B cell (primary cell): ENCODE measurements around the gene USP21. TPM values are rescaled to one million over a fixed set of nuclear protein-coding genes. Genes with fewer than 3 reads are reported as not detected.

ENCODE experiments used
- ATAC-seq: fragments of 200-7000 bp; cut with Tn5 transposase; one replicate; pipeline ENCODE4 v1.10.0; 2021; ENCODE audit warnings: low read depth, mild to moderate bottlenecking, moderate number of reproducible peaks, moderate library complexity
- CTCF ChIA-PET: fragments of 350-600 bp; sonication (Branson Sonifier 250); formaldehyde crosslinking; loops from one replicate; lab custom pipeline; 2021; ENCODE audit warnings: antibody characterized with exemption, inconsistent platforms; lab: Charles Lee
- POLR2A ChIA-PET: fragments of 350-600 bp; sonication (Branson Sonifier 250); formaldehyde crosslinking; loops from one replicate; lab custom pipeline; 2021; ENCODE audit warnings: antibody characterized with exemption; lab: Charles Lee
- DNase-seq: peaks from one replicate; pipeline ENCODE4 v3.0.0; 2013
- H2AFZ ChIP-seq: 2 replicates; pipeline ENCODE4 v1.6.1; 2012; ENCODE audit warnings: mild to moderate bottlenecking, low read depth, low read length; ENCODE audit not compliant: insufficient read depth, poor library complexity, severe bottlenecking
- H3K27ac ChIP-seq, 2 donors: 1 replicate in 1 of 2; 2 replicates in 1 of 2; pipeline ENCODE4 v1.5.1; 2012 to 2013; ENCODE audit warnings: low read length in 2 of 2, mild to moderate bottlenecking in 2 of 2, moderate library complexity in 1 of 2
- H3K27me3 ChIP-seq, 4 experiments: fragments of 200-600 bp in 1 of 4; sonication (generic) in 1 of 4; replicated peaks in 1 of 4; 1 replicate in 2 of 4; 2 replicates in 2 of 4; pipeline versions ENCODE4 v1.6.1 to v1.7.0; 2013 to 2016; ENCODE audit warnings: low read length in 3 of 4, mild to moderate bottlenecking in 2 of 4, mixed read lengths in 1 of 4, moderate library complexity in 1 of 4; ENCODE audit not compliant: insufficient read depth in 4 of 4, control insufficient read depth in 3 of 4; ENCODE audit errors: control extremely low read depth in 1 of 4
- H3K36me3 ChIP-seq, 2 experiments: replicated peaks in 1 of 2; 1 replicate in 1 of 2; 2 replicates in 1 of 2; pipeline versions ENCODE4 v1.6.1 to v1.7.1; 2013; ENCODE audit warnings: low read length in 1 of 2; ENCODE audit not compliant: insufficient read depth in 2 of 2, control insufficient read depth in 1 of 2; ENCODE audit errors: control extremely low read depth in 1 of 2, extremely low read depth in 1 of 2
- H3K4me1 ChIP-seq, 2 donors: fragments of 200-600 bp in 1 of 2; sonication (generic) in 1 of 2; 1 replicate in 1 of 2; 2 replicates in 1 of 2; pipeline versions ENCODE4 v1.5.1 to v1.6.1; 2013 to 2017; ENCODE audit warnings: low read length in 2 of 2; ENCODE audit not compliant: control insufficient read depth in 2 of 2, insufficient read depth in 2 of 2
- H3K4me2 ChIP-seq: replicated peaks from 2 replicates; pipeline ENCODE3; 2012; ENCODE audit warnings: mild to moderate bottlenecking, low read depth, low read length; ENCODE audit not compliant: poor library complexity, severe bottlenecking
- H3K4me3 ChIP-seq, 5 experiments: fragments of 200-600 bp in 1 of 5; sonication (generic) in 1 of 5; 1 replicate in 3 of 5; 2 replicates in 2 of 5; pipeline versions ENCODE4 v1.5.1 to v1.7.0; 2011 to 2016; ENCODE audit warnings: low read length in 4 of 5, mild to moderate bottlenecking in 4 of 5, low read depth in 2 of 5, control low read depth in 1 of 5, moderate library complexity in 1 of 5; ENCODE audit not compliant: insufficient read depth in 1 of 5; ENCODE audit errors: control extremely low read depth in 1 of 5, extremely low read depth in 1 of 5
- H3K79me2 ChIP-seq: fragments of 200-600 bp; sonication (generic); one replicate; pipeline ENCODE4 v1.6.0; 2016; ENCODE audit warnings: low read length; ENCODE audit not compliant: control insufficient read depth, insufficient read depth
- H3K9ac ChIP-seq: fragments of 200-600 bp; sonication (generic); 2 replicates; pipeline ENCODE4 v1.6.1; 2017; ENCODE audit warnings: mild to moderate bottlenecking, low read length, moderate library complexity
- H3K9me3 ChIP-seq, 3 donors: one replicate each; pipeline versions ENCODE4 v1.6.1 to v1.7.1; 2013; ENCODE audit warnings: low read length in 2 of 3; ENCODE audit not compliant: control insufficient read depth in 2 of 3, insufficient read depth in 1 of 3; ENCODE audit errors: control extremely low read depth in 1 of 3
- H4K20me1 ChIP-seq: 2 replicates; pipeline ENCODE4 v1.6.0; 2012; ENCODE audit warnings: mild to moderate bottlenecking, low read length; ENCODE audit not compliant: insufficient read depth, control insufficient read depth, poor library complexity, severe bottlenecking
- H3K27ac Mint-ChIP-seq: one replicate; pipeline ENCODE4 v1.8.0; 2021; ENCODE audit warnings: mixed read lengths
- H3K27me3 Mint-ChIP-seq: one replicate; pipeline ENCODE4 v1.8.0; 2021; ENCODE audit warnings: mixed read lengths
- H3K4me1 Mint-ChIP-seq: one replicate; pipeline ENCODE4 v1.8.0; 2021; ENCODE audit warnings: mixed read lengths
- H3K4me3 Mint-ChIP-seq: one replicate; pipeline ENCODE4 v1.8.0; 2021; ENCODE audit warnings: mixed read lengths
- H3K9me3 Mint-ChIP-seq: one replicate; pipeline ENCODE4 v1.8.0; 2022; ENCODE audit warnings: mixed read lengths; ENCODE audit not compliant: insufficient read depth
- EZH2 ChIP-seq: IDR thresholded peaks from 2 replicates; pipeline ENCODE4 v1.6.1; 2012; ENCODE audit warnings: borderline replicate concordance, low read depth, mild to moderate bottlenecking, moderate library complexity, low read length; ENCODE audit not compliant: insufficient read depth, poor library complexity, severe bottlenecking
- WGBS: methylation state at CpG from one replicate; pipeline ENCODE4 v1.1.5; 2013; ENCODE audit warnings: missing lambda C conversion rate; ENCODE audit not compliant: insufficient coverage; 5-methylcytosine and 5-hydroxymethylcytosine counted together
- intact Hi-C: fragments of 100-400 bp; cut with micrococcal nuclease; formaldehyde crosslinking; loops from one replicate; pipeline ENCODE4 v1.10.0; 2022
- polyA plus RNA-seq: library from polyadenylated mRNA; depleted of rRNA; stranded (reverse); fragments of >200 nt; gene quantifications from 2 replicates; pipeline ENCODE4 v1.2.3, GENCODE V29; 2012
- total RNA-seq, 2 donors: library from RNA; stranded (reverse); fragments of 120-200 nt in 1 of 2; gene quantifications; 1 replicate in 1 of 2; 2 replicates in 1 of 2; pipeline versions ENCODE4 v1.2.3 to v1.2.4, GENCODE V29; 2013 to 2022
- TF ChIP-seq, protein P1 (sequence below): fragments of 200-600 bp; IDR thresholded peaks from one replicate; pipeline ENCODE4 v1.8.0; 2022; ENCODE audit warnings: antibody characterized with exemption, mild to moderate bottlenecking

The USP21 gene
- total and polyA plus RNA-seq, 2 donors (not counting 1 experiment from before 2014, with no cell fraction given): 53.3 to 81.6 TPM

DNA sequence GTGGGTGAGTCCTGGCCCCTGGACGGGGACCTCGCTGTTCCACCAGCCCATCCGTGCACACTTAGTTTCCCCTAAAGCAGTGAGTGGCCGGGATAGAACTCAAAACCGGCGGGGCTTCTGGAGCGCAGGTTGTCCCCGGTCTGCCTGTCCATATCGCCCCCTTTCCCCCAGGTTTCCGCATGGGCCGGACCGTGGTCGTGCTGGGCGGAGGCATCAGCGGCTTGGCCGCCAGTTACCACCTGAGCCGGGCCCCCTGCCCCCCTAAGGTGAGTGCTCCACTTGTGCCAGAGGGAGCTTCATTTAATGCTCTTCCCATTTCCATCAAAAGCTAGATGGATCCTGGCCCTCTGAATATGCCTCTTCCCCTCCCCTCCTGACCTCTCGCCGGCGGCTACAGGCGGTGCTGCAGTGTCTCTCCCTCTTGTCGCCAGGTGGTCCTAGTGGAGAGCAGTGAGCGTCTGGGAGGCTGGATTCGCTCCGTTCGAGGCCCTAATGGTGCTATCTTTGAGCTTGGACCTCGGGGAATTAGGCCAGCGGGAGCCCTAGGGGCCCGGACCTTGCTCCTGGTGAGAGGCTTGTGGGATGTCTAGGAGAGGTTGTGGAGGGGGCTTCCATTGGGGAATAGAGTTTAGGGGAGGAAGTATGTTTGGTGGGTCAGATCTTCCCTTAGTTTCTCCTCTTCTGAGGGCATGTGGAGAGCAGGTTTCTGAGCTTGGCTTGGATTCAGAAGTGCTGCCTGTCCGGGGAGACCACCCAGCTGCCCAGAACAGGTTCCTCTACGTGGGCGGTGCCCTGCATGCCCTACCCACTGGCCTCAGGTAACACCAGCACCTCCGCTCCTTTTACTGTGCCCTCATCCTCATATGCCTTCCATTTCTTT is 7.6 kb downstream of the USP21 start:
- no peaks in the 10 kb centered on the region for H3K9me3 Mint-ChIP-seq

More for the DNA sequence above, 7.6 kb downstream of the USP21 start:
- Mint-ChIP-seq H3K4me3 (peak overlapping the region; percentile 91), H3K27ac (peak overlapping the region; percentile 99), H3K27me3 (no peaks in the 10 kb centered on the region), H3K4me1 (peaks cover 40% of the 10 kb centered on the region)
- Histone ChIP-seq H3K27me3 (no peaks in the 10 kb centered on the region), H2AFZ (peak overlapping the region; percentile 95), H3K79me2 (peaks cover 11% of the 10 kb centered on the region), H3K27ac (peak overlapping the region; percentile 89 to 92), H3K36me3 (peaks cover 0 to 47% of the 10 kb centered on the region in 2 experiments), H4K20me1 (peaks cover under 1% of the 10 kb centered on the region), H3K4me1 (peaks cover 14 to 22% of the 10 kb centered on the region in 2 donors), H3K4me3 (peak overlapping the region; percentile 48 to 82 (median 69)), H3K9me3 (no peaks in the 10 kb centered on the region), H3K4me2 (peak overlapping the region; percentile 95), H3K9ac (peak overlapping the region; percentile 78)
- WGBS: 15% methylated on average over 29 of the region's 33 CpGs
- ChIA-PET CTCF (interaction anchor here (0.6 to 4.8 kb wide), 28 partner anchors 9 to 216 kb away, joined by 3 to 47 read pairs (median 6); partner anchors contain the start of genes ADAMTS4, B4GALT3, DEDD and NDUFS2), POLR2A (interaction anchor here (0.5 to 2.2 kb wide), 11 partner anchors 9 to 177 kb away, joined by 3 to 12 read pairs (median 4); partner anchors contain the start of genes B4GALT3, UFC1 and USF1)
- intact Hi-C loops: loop anchor here (1.0 to 2.0 kb wide), 7 partner anchors 10 to 58 kb away; partner anchors contain the start of genes B4GALT3, DEDD, NDUFS2 and NIT1
- no peak for ATAC-seq
- no peak for DNase-seq
- no peak for TF ChIP-seq EZH2
- TF ChIP-seq, protein P1, sequence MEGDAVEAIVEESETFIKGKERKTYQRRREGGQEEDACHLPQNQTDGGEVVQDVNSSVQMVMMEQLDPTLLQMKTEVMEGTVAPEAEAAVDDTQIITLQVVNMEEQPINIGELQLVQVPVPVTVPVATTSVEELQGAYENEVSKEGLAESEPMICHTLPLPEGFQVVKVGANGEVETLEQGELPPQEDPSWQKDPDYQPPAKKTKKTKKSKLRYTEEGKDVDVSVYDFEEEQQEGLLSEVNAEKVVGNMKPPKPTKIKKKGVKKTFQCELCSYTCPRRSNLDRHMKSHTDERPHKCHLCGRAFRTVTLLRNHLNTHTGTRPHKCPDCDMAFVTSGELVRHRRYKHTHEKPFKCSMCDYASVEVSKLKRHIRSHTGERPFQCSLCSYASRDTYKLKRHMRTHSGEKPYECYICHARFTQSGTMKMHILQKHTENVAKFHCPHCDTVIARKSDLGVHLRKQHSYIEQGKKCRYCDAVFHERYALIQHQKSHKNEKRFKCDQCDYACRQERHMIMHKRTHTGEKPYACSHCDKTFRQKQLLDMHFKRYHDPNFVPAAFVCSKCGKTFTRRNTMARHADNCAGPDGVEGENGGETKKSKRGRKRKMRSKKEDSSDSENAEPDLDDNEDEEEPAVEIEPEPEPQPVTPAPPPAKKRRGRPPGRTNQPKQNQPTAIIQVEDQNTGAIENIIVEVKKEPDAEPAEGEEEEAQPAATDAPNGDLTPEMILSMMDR: no peak
